Parathyroid adenoma (tissue), 2 donors: Measurements from ENCODE around the gene PPP1R16B.

Experiments
- H2AFZ ChIP-seq: fragments of 300-600 bp; sonication (generic); one replicate; pipeline ENCODE4 v1.7.0; 2017; ENCODE audit warnings: antibody characterized with exemption, mild to moderate bottlenecking
- H3K27ac ChIP-seq: fragments of 300-600 bp; sonication (generic); one replicate; pipeline ENCODE4 v1.7.0; 2017
- H3K27me3 ChIP-seq: fragments of 300-600 bp; sonication (generic); one replicate; pipeline ENCODE4 v1.7.0; 2017; ENCODE audit warnings: low read length; ENCODE audit not compliant: control insufficient read depth, insufficient read depth
- H3K36me3 ChIP-seq: fragments of 300-600 bp; sonication (generic); one replicate; pipeline ENCODE4 v1.7.0; 2017; ENCODE audit warnings: low read length; ENCODE audit not compliant: control insufficient read depth, insufficient read depth
- H3K4me1 ChIP-seq: fragments of 300-600 bp; sonication (generic); one replicate; pipeline ENCODE4 v1.7.0; 2017; ENCODE audit warnings: control low read depth
- H3K4me2 ChIP-seq: fragments of 300-600 bp; sonication (generic); one replicate; pipeline ENCODE4 v1.7.0; 2017; ENCODE audit warnings: low read length
- H3K4me3 ChIP-seq: fragments of 300-600 bp; sonication (generic); one replicate; pipeline ENCODE4 v1.7.0; 2017; ENCODE audit warnings: low read depth, low read length
- H3K79me2 ChIP-seq: fragments of 300-600 bp; sonication (generic); one replicate; pipeline ENCODE4 v1.7.0; 2017; ENCODE audit warnings: control low read depth
- H3K9ac ChIP-seq: fragments of 300-600 bp; sonication (generic); one replicate; pipeline ENCODE4 v1.7.0; 2017; ENCODE audit warnings: mild to moderate bottlenecking
- H3K9me3 ChIP-seq: fragments of 300-600 bp; sonication (generic); one replicate; pipeline ENCODE4 v1.7.0; 2017; ENCODE audit warnings: low read length; ENCODE audit not compliant: control insufficient read depth
- TF ChIP-seq, protein P1 (sequence below): fragments of 300-600 bp; sonication (generic); IDR thresholded peaks from one replicate; pipeline ENCODE4 v1.7.0; 2017; ENCODE audit warnings: antibody characterized with exemption, mild to moderate bottlenecking
- donor health status: primary hyperparathyroidism.

The PPP1R16B gene

DNA sequence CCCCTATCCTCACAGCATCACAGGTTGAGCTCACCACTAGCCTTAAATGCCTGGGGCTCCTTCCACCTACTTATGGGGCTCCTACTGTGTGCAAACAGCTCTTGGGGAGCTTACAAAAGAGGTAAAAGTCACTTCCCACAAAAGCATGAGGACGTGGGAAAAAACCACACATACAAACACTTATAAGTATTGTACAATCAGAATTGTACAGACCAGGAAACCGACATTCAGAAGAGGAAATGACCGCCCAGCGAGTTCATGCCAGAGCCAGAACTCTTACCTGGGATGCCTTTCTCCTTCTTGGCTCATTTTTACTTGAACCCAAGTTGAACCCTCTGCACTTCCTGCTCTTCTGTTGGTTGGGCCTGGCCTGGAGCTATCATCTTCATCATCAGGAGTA is 6.3 kb upstream of the PPP1R16B start:
- no peak overlapping the region for H3K4me3 ChIP-seq
- H3K9me3 ChIP-seq, result no peaks in the 10 kb centered on the region
- H3K27ac ChIP-seq, result no peak overlapping the region
- no peaks in the 10 kb centered on the region for H3K79me2 ChIP-seq
- no peak overlapping the region for H2AFZ ChIP-seq
- no peaks in the 10 kb centered on the region for H3K4me1 ChIP-seq
- TF ChIP-seq, protein P1, sequence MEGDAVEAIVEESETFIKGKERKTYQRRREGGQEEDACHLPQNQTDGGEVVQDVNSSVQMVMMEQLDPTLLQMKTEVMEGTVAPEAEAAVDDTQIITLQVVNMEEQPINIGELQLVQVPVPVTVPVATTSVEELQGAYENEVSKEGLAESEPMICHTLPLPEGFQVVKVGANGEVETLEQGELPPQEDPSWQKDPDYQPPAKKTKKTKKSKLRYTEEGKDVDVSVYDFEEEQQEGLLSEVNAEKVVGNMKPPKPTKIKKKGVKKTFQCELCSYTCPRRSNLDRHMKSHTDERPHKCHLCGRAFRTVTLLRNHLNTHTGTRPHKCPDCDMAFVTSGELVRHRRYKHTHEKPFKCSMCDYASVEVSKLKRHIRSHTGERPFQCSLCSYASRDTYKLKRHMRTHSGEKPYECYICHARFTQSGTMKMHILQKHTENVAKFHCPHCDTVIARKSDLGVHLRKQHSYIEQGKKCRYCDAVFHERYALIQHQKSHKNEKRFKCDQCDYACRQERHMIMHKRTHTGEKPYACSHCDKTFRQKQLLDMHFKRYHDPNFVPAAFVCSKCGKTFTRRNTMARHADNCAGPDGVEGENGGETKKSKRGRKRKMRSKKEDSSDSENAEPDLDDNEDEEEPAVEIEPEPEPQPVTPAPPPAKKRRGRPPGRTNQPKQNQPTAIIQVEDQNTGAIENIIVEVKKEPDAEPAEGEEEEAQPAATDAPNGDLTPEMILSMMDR, result no peak
- no peak overlapping the region for H3K9ac ChIP-seq
- no peaks in the 10 kb centered on the region for H3K27me3 ChIP-seq
- no peak overlapping the region for H3K4me2 ChIP-seq
- no peaks in the 10 kb centered on the region for H3K36me3 ChIP-seq

DNA sequence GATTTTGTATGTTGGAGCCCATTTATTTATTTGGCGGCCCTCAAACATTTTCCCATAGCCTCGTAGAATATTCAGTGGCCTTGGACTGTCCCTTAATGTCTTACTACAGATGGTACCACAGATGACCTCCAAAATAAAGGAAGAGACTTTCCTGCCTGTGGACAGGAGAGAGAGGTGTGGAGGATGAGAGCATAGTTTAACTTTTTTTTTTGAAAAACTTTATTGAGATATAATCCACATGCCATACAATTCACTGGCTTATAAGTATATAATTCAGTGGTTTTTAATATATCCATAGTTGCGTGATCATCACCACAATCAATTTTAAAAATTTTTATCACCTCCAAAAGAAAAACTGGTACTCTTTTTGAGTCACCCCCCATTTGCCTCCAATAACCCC is 4.6 kb upstream of the PPP1R16B start:
- Histone ChIP-seq H2AFZ (no peak overlapping the region), H3K79me2 (no peaks in the 10 kb centered on the region)
- TF ChIP-seq, protein P1, result no peak

DNA sequence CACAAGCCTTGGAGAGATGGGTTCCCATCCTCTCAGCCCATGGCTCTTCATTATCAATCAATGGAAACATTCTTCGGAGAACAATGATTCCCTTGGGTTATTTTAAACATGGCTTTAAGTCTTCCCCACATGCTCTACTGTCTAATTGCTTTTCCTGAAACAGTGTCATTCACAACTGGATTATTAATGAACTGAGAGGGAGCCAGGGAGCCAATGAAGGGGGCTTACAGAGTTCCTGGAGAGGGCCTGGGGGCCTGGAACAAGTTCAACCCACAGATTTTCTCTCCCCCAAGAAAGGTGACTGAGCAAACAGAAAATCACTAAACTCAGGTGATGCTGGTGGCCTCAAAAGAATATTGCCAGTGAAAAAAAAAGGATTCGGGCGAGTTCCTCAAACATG is 1.3 kb upstream of the PPP1R16B start:
- Histone ChIP-seq H3K36me3 (no peaks in the 10 kb centered on the region), H3K4me2 (no peak overlapping the region), H3K4me1 (peaks cover 5% of the 10 kb centered on the region), H3K9me3 (no peaks in the 10 kb centered on the region), H3K9ac (no peak overlapping the region), H3K79me2 (no peaks in the 10 kb centered on the region), H2AFZ (no peak overlapping the region), H3K27me3 (peaks cover 5% of the 10 kb centered on the region), H3K27ac (peak overlapping the region; percentile 15), H3K4me3 (no peak overlapping the region)
- TF ChIP-seq, protein P1, result no peak

More for the DNA sequence above, 4.6 kb upstream of the PPP1R16B start:
- Histone ChIP-seq H3K36me3 (no peaks in the 10 kb centered on the region), H3K27ac (no peak overlapping the region), H3K9ac (no peak overlapping the region), H3K27me3 (no peaks in the 10 kb centered on the region), H3K4me1 (no peaks in the 10 kb centered on the region), H3K4me3 (no peak overlapping the region), H3K4me2 (no peak overlapping the region), H3K9me3 (no peaks in the 10 kb centered on the region)

DNA sequence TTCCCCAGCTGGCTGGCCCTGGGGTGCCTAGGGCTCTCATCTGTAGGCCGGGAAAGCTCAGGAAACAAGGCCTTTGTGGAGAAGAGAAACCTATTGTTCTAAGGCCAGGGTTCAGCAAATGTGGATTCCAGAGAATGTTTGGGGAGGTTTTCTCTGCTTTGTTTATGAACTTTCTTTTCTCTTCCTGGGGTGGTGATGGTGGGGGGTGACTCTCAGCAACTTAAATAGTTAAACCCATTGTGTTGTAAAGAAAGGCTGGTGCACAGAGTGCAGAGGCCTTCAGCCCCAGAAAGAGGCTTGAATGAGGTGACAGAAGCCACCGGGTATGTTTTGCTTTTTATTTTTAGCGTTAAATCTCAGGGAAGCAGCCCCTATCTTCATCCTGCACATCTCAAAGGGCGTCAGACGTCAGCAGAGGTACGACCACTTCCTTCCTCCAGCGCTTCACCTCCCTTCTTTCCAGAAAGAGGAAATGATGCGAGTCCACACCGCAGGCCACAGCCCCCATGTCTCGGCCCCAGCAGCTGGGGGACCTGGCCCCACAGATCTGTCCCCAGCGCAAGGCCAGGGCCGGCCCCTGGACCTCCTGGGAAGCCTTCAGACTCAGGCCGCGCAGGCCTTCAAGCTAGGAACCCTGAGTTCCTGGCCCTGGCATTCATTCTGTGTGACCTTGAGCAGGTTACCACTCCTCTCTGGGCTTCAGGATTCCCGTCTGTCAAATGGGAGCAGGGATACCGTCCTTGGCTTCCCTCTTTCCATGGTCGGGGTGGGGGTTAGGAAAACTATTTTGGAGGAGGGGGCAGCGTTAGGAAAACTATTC is 605 bp upstream of the PPP1R16B start:
- Histone ChIP-seq H3K27ac (peak overlapping the region; percentile 15), H3K9me3 (no peaks in the 10 kb centered on the region), H3K4me2 (no peak overlapping the region), H2AFZ (peak overlapping the region; percentile 80), H3K9ac (no peak overlapping the region), H3K27me3 (peaks cover 5% of the 10 kb centered on the region), H3K4me1 (peaks cover 5% of the 10 kb centered on the region), H3K4me3 (peak overlapping the region; percentile 36), H3K36me3 (no peaks in the 10 kb centered on the region), H3K79me2 (no peaks in the 10 kb centered on the region)
- TF ChIP-seq, protein P1, result no peak
